Measurements from ENCODE around the gene SOBP. TPM values are rescaled to one million over a fixed set of nuclear protein-coding genes. Genes with fewer than 3 reads are reported as not detected.
"Not testable (repeated sequence)": the region's sequence is repeated elsewhere in the genome, so short reads cannot be mapped to it uniquely, and the experiment has no call there.

Gene SOBP
- total RNA-seq, 3 donors from 2014 or later: 1.1 to 2.1 (median 1.8) TPM

DNA sequence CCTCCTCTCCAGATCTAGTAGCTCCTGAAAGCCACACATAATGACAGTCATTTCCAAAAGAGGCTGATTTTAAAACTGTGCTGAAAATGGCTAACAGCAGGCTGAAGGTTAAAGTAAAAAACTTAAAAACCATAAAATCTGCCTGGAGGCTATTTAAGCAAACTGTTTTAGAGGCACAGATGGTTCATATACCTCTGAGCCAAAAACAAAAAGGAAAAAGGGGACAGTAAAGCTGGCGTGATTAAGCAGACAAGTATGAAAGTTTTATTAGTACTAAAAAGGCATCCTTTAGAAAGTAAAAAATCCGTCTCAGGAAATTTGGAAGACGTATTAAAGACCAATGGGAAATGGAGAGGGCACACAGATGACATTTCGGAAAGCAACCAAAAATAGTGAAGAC, 55.8 kb downstream of the SOBP start:
- ATAC-seq (no peak), DNase-seq (no peak)
- Mint-ChIP-seq H3K36me3 (ENCODE audit: insufficient read depth) (no peaks in the 10 kb centered on the region), H3K4me1 (ENCODE audit: low read depth) (no peaks in the 10 kb centered on the region), H3K27me3 (ENCODE audit: low read depth) (peaks cover 19% of the 10 kb centered on the region), H3K4me3 (no peak overlapping the region), H3K9me3 (no peaks in the 10 kb centered on the region)

DNA sequence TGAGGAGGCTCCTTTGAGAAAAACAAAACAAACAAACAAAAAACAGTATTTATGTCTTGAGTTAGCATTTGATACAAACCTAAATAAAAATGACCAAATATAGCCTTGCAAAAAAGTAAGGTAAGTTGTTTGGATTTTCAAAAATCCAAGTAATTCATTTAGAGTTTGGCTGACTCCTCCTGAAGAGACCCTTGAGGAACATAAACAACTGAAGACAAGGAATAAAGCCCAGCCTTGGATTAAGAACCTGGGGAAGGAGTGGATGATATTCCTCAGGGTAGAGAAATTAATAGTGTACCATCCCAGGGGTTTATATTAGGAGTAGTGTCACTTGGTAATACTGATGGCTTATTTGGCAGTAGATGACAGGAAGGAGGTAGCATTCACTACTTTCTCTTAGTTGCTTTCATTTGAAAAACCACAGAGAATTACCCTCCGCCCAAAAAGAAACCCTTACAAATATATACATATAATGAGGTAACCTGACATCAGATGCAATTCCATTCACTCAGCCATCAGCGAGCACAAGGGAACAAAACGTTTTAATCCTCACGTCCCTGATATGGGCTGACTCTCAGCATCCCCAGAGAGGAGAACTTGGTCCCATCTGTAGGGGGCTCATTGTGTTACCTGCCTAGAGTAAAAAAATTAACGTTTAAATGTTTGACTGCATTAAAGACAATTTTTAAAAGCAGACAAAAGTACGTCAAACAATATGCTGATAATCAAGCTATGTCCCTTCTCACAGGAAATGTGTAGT, 57.0 kb downstream of the SOBP start:
- H3K9me3 Mint-ChIP-seq: no peaks in the 10 kb centered on the region
- no peaks in the 10 kb centered on the region for H3K4me1 Mint-ChIP-seq (ENCODE audit: low read depth)

DNA sequence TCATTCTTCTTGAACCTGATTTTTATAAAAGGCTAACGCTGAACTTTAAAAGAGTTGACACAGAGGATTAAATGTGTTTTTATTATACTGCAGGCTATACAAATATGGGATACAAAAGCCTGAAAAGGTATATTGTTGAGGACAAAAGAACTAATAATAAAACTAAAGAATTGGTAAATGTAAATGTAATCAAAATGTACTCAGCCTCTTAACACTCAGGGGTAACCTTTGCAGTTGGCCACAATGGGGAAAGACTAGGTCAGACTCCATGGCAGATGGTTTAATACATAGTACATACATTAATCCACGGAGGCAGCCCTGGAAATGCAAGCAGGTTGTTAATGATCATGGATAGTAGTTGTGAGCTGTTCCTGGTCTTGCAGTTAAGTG, 57.5 kb downstream of the SOBP start:
- H3K9me3 Mint-ChIP-seq: no peaks in the 10 kb centered on the region
- peaks cover 13% of the 10 kb centered on the region for H3K27me3 Mint-ChIP-seq (ENCODE audit: low read depth)
- DNase-seq (no peak), ATAC-seq (no peak)
- H3K4me3 Mint-ChIP-seq: no peak overlapping the region
- no peaks in the 10 kb centered on the region for H3K4me1 Mint-ChIP-seq (ENCODE audit: low read depth)
- H3K36me3 Mint-ChIP-seq (ENCODE audit: insufficient read depth): no peaks in the 10 kb centered on the region

More for the DNA sequence above, 57.0 kb downstream of the SOBP start:
- DNase-seq (no peak), ATAC-seq (no peak)
- Mint-ChIP-seq H3K36me3 (ENCODE audit: insufficient read depth) (no peaks in the 10 kb centered on the region), H3K27me3 (ENCODE audit: low read depth) (peaks cover 19% of the 10 kb centered on the region), H3K4me3 (no peak overlapping the region)

DNA sequence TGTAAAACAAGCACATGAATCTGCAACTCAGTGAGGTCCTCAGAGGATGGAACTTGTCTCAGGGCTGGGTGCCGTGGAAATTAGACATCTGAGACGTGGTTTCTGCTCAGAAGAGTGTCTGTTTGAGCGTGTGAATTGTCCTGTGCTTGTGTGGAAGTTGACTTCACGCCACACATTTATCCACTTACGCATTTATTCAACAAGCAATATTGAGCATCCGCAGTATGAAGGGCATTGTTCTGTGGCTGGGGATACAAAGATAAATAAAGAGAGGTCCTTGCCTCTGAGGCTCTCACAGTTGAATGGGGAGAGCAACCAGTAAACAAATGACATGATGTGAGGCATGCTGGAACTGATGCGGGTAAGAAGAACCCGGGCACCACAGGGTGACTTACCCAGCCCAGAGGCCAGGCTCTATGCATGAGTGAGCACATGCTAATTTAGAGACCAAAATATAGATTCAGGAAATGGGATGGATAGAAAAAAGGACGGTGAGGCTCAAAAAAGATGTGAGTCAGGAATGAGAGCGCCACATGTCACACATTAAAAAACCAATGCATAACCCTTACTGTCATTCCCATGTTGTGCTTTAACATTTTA, 60.4 kb downstream of the SOBP start:
- no peak for DNase-seq
- H3K36me3 Mint-ChIP-seq (ENCODE audit: insufficient read depth): no peaks in the 10 kb centered on the region
- no peak for ATAC-seq
- H3K4me1 Mint-ChIP-seq (ENCODE audit: low read depth): no peaks in the 10 kb centered on the region
- no peaks in the 10 kb centered on the region for H3K9me3 Mint-ChIP-seq
- H3K27me3 Mint-ChIP-seq (ENCODE audit: low read depth): peaks cover 5% of the 10 kb centered on the region
- H3K4me3 Mint-ChIP-seq: no peak overlapping the region

DNA sequence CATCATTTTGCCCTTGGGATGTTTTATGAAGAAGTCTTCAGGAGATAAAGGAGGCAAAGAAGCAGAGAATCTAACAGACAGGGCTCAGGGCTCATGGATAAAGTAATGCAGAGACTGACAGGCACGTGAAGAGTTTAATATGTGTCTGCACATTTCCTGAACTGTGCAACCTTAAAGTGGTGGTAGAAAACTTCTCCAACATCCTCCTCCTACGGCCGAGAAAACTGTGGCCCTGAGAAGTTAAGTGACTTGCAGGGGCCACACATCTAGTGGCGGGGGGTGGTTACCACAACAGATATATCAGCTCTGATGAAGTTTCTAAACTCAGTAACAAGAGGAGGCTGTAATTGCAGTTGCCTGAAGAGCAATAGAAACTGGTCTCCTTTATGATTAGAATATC, 61.0 kb downstream of the SOBP start:
- Mint-ChIP-seq H3K9me3 (no peaks in the 10 kb centered on the region), H3K27me3 (ENCODE audit: low read depth) (peaks cover 3% of the 10 kb centered on the region), H3K36me3 (ENCODE audit: insufficient read depth) (no peaks in the 10 kb centered on the region), H3K4me3 (no peak overlapping the region), H3K4me1 (ENCODE audit: low read depth) (no peaks in the 10 kb centered on the region)
- DNase-seq (no peak), ATAC-seq (no peak)

DNA sequence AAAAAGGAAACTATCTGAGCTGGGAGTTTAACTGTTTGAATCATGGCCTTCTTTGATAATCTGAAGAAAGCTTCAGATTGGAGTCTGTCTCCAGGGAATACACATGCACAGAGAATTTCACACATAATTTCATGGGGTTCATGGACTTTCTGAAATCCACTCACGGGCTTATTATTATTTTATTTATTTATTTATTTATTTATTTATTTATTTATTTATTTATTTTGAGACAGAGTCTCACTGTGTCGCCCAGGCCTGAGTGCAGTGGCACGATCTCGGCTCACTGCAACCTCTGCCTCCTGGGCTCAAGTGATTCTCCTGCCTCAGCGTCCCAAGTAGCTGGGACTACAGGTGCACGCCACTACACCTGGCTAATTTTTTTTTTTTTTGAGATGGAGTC, 63.2 kb downstream of the SOBP start:
- H3K4me1 Mint-ChIP-seq (ENCODE audit: low read depth); H3K27me3 Mint-ChIP-seq (ENCODE audit: low read depth); DNase-seq; ATAC-seq; H3K36me3 Mint-ChIP-seq (ENCODE audit: insufficient read depth); H3K9me3 Mint-ChIP-seq; H3K4me3 Mint-ChIP-seq: not testable (repeated sequence)

DNA sequence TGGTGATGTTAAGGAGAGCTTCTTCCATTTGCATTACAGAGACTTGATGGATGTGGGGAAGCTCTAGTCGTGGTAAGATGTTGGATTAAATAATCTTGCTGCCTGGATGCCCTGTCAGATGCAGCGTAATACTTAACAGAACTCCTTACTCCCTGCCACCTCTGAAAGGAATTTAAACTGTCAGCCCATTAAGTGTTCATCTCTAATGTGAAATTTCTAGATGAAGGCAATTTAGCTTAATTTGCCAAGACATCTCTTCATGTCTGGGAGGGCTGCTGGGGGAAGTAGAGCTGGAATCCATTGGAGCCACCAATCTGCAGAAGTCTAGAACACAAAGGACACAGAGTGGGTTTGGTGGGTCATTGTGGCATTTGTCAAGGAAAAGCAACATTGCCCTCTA, 64.4 kb downstream of the SOBP start:
- DNase-seq: no peak
- no peak overlapping the region for H3K4me3 Mint-ChIP-seq
- no peaks in the 10 kb centered on the region for H3K36me3 Mint-ChIP-seq (ENCODE audit: insufficient read depth)
- no peaks in the 10 kb centered on the region for H3K4me1 Mint-ChIP-seq (ENCODE audit: low read depth)
- H3K9me3 Mint-ChIP-seq: no peaks in the 10 kb centered on the region
- peaks cover 3% of the 10 kb centered on the region for H3K27me3 Mint-ChIP-seq (ENCODE audit: low read depth)
- ATAC-seq: no peak

DNA sequence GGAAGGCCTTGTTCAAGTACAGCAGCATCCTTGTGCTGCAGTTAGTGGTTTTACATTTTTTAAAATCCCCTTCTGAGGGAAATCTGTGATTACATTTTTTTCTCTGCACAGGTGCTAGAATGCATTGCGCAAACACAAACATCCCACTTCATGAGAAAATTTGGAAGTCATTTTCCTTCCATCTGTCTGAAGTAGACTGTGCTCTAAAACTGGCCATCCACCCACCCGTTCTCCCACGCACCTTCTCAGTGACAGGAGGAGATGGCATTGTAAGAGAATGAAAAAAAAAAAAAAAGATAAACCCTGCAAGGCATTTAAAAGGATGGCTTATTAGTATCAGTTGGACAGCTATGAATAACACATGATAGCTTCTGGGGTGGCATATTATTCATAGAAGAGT, 65.0 kb downstream of the SOBP start:
- no peaks in the 10 kb centered on the region for H3K9me3 Mint-ChIP-seq
- H3K4me1 Mint-ChIP-seq (ENCODE audit: low read depth): no peaks in the 10 kb centered on the region
- DNase-seq: no peak
- H3K36me3 Mint-ChIP-seq (ENCODE audit: insufficient read depth): no peaks in the 10 kb centered on the region
- no peak overlapping the region for H3K4me3 Mint-ChIP-seq
- H3K27me3 Mint-ChIP-seq (ENCODE audit: low read depth): peaks cover 3% of the 10 kb centered on the region
- ATAC-seq: no peak

DNA sequence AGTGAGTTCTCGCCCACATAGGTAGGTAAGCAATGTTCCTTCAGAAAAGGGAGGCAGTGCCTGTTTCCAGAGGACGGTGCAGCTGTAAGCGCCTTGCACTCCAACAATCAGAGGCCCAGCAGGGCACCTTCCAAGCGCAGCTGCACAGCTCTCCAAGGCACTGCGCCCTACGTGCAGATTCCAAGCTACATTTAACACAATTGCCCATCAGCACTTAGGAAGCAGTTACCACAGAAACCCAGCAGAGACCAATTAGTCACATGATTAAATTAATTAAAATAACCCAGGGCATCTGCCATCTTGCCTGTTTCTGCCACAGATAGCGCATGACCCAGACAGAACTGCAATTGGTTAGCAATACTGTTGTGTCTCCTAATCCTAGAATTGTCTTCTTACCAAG, 65.5 kb downstream of the SOBP start:
- no peak overlapping the region for H3K4me3 Mint-ChIP-seq
- no peaks in the 10 kb centered on the region for H3K4me1 Mint-ChIP-seq (ENCODE audit: low read depth)
- H3K27me3 Mint-ChIP-seq (ENCODE audit: low read depth): peaks cover under 1% of the 10 kb centered on the region
- DNase-seq (no peak), ATAC-seq (no peak)
- H3K9me3 Mint-ChIP-seq: no peaks in the 10 kb centered on the region
- no peaks in the 10 kb centered on the region for H3K36me3 Mint-ChIP-seq (ENCODE audit: insufficient read depth)

DNA sequence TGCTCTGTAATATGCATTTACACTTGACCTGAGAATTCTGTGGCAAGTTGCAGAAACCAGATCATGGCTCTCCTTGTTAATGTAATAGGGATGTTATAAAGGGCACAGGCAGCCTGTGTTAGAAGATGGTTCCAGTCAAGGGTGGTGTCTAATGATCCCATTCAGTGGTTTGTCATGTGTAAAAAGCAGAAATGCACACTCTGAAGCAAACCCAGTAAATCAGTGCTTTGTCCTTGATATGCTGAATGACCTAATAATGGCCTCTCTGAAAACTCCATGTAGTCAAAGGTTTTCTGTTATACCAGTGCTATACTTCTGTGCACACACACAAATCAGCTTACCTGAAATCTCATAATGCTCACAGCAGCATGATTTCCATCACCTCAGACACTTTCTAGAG, 66.2 kb downstream of the SOBP start:
- DNase-seq: no peak
- Mint-ChIP-seq H3K9me3 (no peaks in the 10 kb centered on the region), H3K27me3 (ENCODE audit: low read depth) (peaks cover 2% of the 10 kb centered on the region), H3K4me3 (no peak overlapping the region), H3K4me1 (ENCODE audit: low read depth) (no peaks in the 10 kb centered on the region), H3K36me3 (ENCODE audit: insufficient read depth) (no peaks in the 10 kb centered on the region)
- ATAC-seq: no peak

DNA sequence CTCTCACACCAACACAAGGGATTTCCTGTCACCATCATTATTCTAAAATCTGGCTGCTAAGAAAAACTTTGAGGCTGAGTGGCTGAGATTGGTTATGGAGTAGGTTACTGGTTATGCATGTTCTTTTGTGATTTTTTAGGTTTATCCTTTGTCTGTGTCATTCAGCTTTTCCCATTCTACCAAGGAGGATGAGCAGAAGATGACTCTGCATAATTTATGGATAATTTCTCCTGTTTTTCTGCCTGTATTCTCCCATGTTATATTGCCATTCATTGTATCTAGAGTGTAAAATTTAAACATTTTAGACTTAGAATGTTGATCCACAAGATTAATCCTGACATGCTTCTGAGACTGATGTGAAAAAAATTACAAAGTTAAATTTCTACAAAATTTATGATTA, 67.8 kb downstream of the SOBP start:
- Mint-ChIP-seq H3K27me3 (ENCODE audit: low read depth) (peaks cover 10% of the 10 kb centered on the region), H3K4me1 (ENCODE audit: low read depth) (no peaks in the 10 kb centered on the region), H3K36me3 (ENCODE audit: insufficient read depth) (no peaks in the 10 kb centered on the region), H3K4me3 (no peak overlapping the region), H3K9me3 (no peaks in the 10 kb centered on the region)
- DNase-seq: no peak
- no peak for ATAC-seq

DNA sequence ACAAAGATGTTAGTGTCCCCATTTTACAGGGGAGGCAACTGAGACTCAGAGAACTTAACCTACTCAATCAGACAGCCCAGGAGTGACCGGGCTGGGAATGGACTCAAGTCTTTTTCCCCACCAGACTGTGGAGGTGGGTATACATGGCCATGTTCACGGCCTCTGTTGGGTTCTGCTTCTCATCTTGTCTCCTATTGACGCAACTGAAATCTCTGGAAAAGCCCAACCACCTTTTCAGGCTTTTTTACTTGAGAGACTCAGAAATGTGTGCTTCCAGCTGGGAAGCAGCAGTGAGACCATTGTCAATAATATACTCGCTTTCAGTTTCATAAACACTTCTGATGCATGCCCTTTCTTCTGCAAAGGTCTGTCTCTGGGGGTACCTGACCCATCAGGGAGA, 70.7 kb downstream of the SOBP start:
- DNase-seq: no peak
- ATAC-seq: no peak
- H3K4me3 Mint-ChIP-seq: no peak overlapping the region
- no peaks in the 10 kb centered on the region for H3K4me1 Mint-ChIP-seq (ENCODE audit: low read depth)
- no peaks in the 10 kb centered on the region for H3K9me3 Mint-ChIP-seq
- H3K27me3 Mint-ChIP-seq (ENCODE audit: low read depth): peaks cover 18% of the 10 kb centered on the region
- no peaks in the 10 kb centered on the region for H3K36me3 Mint-ChIP-seq (ENCODE audit: insufficient read depth)

DNA sequence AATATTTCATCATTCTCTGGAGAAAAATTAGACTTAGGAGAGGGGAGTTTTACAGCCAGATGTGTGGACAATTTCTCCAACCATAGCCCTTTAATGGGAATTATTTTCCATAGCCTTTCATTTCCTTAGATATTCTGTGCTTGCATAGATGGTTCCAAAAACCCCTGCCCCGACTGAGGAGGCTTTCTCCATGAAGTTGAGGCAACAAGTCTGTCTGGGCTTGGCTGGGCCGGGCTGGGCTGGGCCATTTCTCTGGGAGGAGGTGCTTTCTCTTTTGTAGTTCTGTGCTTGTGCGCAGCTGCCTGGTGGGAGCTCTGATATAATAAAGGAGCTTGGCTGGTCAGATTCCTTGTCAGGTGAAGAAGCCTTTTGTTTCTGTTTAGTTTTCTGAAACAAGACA, 71.4 kb downstream of the SOBP start:
- Mint-ChIP-seq H3K36me3 (ENCODE audit: insufficient read depth) (no peaks in the 10 kb centered on the region), H3K9me3 (no peaks in the 10 kb centered on the region), H3K4me1 (ENCODE audit: low read depth) (no peaks in the 10 kb centered on the region), H3K4me3 (no peak overlapping the region), H3K27me3 (ENCODE audit: low read depth) (peaks cover 21% of the 10 kb centered on the region)
- no peak for DNase-seq
- ATAC-seq: no peak

DNA sequence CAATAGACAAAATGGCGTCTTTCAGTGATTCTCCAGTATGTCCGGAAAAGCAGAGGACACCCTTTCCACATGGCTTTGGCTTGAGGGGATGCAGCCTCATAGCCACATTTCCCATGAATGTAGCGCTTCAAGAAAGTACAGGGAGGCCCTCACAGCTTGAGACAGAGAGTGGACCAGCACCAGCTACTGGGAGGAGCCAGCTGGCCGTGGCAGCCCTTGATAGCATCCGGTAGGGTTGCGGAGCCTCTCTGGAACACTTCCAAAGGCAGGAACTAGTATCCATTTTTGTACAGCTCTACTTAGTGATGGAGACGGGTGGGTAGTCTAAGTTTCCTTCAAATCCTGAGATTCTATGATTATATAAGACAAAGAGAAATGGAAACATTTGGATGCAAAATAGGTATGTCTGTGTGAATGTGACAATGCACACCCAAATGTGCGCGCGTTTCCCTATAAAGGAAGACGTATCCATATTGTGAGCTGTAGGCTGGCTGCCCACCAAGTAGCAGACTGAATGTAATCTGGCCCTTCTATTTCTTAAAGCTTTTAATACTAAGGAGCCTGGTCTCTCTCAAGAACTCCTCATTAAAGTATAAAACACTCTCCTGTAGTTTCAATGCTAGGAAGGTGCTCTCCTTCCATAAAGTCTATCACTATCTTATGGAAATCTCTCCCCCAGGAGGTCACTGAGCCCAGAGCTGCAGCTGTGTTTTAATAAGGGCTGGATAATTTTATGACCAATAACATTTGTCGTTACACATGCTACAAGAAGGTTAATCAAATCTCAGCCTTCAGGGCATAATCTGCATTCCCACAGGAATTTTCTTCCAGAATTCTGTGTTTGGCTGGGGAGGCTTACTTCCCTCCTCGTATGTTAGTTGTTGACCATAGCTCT, 74.0 kb downstream of the SOBP start:
- DNase-seq: no peak
- Mint-ChIP-seq H3K36me3 (ENCODE audit: insufficient read depth) (no peaks in the 10 kb centered on the region), H3K27me3 (ENCODE audit: low read depth) (peaks cover 33% of the 10 kb centered on the region)

DNA sequence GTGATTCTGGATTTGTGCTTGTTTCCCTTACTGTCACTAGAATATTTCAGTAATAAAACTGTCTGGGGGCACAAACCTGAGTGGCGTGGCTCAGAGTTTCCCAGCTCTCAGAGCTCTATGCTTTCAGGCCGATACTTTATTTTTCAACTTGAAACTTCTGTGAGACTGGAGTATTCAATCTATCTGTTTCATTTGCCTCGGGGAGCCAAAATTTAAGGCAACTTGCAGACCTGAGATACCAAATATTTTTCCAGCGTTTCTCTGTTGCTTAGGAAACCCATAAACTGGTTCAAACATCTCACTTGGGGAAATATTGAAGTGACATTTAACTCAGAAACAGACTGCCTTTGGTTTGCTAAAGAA, 74.7 kb downstream of the SOBP start:
- DNase-seq (no peak), ATAC-seq (no peak)
- H3K4me1 Mint-ChIP-seq (ENCODE audit: low read depth): no peaks in the 10 kb centered on the region
- peaks cover 33% of the 10 kb centered on the region for H3K27me3 Mint-ChIP-seq (ENCODE audit: low read depth)
- no peaks in the 10 kb centered on the region for H3K36me3 Mint-ChIP-seq (ENCODE audit: insufficient read depth)
- no peak overlapping the region for H3K4me3 Mint-ChIP-seq
- no peaks in the 10 kb centered on the region for H3K9me3 Mint-ChIP-seq

More for the DNA sequence above, 74.0 kb downstream of the SOBP start:
- ATAC-seq: no peak
- H3K9me3 Mint-ChIP-seq: no peaks in the 10 kb centered on the region
- no peaks in the 10 kb centered on the region for H3K4me1 Mint-ChIP-seq (ENCODE audit: low read depth)
- no peak overlapping the region for H3K4me3 Mint-ChIP-seq
